Endometrial microvascular endothelial cells (primary cell): ENCODE results near the gene PTPRK. TPM values are rescaled to one million over a fixed set of nuclear protein-coding genes. Genes with fewer than 3 reads are reported as not detected.

Source experiments
- in situ Hi-C: cut with HindIII; loops from 2 replicates; pipeline ENCODE4 v1.10.0; 2017; ENCODE audit warnings: low sequenced_read_pairs, low pct_unique_long_range_greater_than_20kb; ENCODE audit errors: inconsistent ontology term
- total RNA-seq: library from RNA; depleted of rRNA; stranded (reverse); fragments of >200 nt; gene quantifications from one replicate; pipeline ENCODE4 v1.2.3, GENCODE V29; 2015; ENCODE audit errors: inconsistent ontology term

The PTPRK gene
- total RNA-seq, 1 donor from 2014 or later = 60.4 TPM

DNA sequence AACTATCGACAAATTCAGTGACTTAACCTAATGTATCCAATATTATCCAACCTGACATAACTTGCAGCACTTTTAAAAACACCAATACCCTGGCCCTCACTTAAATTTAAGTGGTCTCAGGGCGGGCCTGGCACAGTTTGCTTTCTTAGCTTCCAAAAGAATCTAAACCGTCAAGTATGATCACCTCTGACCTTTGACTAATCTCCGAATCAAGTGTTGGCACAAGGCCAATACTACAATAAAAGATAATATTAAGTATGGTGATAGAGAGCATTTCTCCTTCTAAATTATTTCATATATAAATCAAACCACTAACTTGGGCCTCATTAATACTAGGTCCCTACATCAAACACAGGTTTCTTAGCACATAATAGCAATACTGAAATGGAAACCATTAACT lies 153.0 kb downstream of the PTPRK start:
- in situ Hi-C loops = no loop called here

DNA sequence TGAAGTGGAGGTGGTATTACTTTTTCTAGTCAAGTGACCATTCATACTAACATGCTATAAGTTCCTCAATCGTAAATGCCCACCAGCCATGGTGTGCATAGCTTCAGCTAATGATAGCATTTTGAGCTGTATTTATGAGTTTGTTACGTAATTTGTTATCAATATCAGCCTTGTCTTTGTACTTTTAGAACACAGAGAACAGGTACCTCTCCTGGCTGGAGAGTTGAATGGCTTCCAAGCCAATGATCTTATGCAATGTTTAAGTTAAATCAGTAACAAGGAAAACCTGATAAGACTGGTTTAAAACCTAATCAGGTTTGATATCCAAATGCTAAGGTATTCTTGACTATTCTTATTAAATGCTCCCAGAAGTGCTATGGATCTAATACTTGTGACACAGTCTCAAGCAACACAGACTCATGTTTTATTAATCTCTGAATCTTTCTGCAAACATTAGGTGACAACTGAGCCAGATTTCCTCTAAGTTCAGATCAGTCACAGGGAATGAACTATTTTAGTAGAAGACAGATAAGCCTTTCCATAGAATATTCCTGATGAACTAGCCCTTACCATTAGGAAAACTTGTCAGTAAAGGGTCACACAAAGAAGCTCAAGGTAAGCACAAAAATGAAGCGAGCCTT lies 154.8 kb downstream of the PTPRK start:
- in situ Hi-C loops = no loop called here

DNA sequence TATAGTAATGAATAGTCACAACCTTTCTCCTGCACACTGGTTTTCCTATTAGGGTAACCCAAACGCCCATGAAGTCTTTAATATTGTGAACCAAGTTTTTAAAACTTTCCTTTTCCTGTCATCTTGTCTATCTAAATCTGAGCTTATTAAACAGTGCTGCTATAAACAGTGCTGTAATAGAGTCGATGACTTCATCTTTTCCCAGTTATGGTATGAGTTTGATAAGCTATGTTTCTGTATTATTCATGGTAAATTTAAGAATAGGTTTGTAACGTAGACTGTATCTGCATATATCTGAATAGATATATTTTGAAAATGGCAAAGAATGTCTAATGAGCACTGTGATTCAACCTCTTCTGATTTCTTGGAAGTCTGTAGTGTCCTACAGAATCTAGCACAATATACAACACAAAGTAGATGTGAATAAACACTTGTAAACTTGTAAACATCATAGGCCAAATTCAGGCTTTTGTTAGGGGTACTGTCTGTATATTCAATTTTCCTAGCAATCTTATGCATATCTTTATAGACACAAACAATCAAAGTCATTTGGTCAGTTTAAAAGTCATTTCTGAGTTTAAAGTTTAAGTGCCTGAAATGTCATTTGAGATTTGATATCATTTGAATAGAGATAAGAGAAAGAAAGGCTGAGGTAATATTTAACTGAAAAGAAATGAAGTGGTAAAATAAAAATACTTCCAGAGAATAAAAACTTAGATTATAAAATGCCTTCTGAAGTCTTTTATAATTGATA lies 155.5 kb downstream of the PTPRK start:
- in situ Hi-C loops = no loop called here

DNA sequence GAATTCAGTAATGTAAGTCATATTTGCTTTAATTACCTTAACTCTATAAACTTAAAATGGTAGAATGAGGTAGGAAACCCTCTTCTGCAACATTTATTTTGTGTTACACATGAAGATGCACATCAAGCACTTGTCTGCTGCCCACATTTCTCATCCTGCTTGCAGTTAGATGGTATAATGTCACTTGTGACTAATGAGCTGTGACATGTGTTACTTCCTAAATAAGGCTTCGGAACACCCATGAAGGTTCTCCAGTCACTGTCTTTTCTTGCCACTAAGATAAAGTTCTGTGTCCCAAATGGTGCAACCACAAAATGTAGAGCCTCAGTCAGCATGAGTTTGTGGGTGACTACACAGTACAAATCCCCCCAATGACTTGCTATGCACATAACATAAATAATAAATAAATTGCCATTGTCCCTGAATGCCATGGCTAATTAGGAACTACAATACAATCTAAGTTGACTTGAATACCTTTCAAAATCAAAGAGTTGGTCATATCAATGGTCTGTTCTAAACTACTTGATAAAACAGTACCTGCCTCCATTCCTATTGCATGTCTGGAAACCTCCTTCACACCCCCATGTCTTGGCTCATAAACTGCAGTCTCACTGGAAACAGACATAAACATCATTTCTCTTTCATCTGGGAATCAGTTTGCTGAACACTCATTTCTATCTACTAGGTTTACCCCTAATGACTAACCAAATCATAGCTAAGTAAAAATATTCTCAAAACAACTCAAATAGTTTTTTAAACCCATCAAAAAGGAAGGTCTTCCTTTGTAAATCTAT lies 157.2 kb downstream of the PTPRK start:
- in situ Hi-C loops = no loop called here

DNA sequence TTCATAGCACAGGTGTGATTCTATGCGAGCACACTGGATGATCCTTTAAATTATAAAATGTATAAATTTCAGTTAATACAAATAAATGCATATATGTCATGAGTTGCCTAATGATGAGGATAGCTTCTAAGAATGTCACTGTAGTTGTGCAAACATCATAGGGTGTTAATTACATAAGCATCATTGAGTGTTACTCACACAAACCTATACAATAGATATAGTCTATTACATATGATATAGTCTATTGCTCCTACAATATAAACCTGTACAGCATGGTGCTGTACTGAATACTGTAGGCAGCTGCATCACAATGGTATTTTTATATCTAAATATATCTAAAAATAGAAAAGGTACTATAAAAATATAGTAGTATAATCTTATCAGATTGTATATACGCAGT lies 159.0 kb downstream of the PTPRK start:
- in situ Hi-C loops = no loop called here

DNA sequence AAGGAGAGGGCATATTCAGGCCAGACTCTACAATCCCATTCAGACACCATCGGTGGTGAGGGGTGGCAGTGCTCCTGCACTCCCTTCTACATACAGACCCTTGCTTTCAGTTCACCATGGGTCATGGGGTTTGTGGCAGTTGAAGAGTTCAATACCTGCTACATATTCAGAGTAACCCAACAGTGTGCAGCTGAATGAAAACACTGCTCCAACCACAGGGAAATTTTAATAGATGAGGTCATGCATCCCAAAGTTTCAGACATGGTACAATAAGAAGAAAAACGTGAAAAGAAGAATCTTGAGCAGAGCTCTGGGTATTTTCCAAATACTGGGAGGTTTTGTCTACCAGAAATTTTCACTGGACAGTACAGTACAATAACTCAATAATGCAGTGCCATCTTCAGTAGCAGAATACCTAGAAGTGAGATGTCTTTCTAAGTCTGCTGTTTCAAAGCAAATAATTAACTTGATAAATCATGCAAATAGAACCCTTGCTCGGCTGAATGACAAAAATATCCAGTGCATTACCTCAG lies 162.1 kb downstream of the PTPRK start:
- in situ Hi-C loops = no loop called here

DNA sequence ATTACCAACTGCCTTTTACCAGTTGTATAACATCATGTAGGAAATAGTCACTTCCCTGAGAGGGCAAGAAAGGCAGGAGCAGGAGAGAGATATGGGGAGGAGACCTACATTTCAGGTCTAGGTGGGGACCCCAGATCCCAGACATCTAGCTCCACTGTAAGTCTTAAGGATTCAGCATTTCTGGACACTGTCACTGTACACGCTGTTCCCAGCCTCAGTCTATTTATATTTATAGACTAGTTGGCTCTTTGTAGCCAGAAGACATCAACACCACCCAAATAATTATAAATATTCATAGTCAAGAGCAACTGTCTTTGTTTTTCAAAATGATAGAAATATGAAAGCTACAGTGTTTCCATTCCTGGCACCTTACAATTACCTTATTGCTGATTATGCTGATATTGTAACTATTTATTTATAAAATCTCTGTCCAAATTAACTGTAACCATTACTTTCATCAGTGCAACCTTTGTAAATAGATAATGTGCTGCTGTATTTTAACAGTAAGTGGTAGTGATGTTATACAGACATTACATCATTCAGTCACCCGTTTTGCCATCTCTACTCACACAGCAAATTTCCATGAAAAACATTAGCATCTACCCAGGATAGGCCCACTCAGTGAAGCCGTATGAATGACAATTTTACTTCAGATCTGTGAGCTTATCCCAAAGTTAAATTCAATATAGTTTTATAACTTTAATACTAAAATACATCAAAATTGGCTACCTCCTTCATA lies 162.8 kb downstream of the PTPRK start:
- in situ Hi-C loops = no loop called here

DNA sequence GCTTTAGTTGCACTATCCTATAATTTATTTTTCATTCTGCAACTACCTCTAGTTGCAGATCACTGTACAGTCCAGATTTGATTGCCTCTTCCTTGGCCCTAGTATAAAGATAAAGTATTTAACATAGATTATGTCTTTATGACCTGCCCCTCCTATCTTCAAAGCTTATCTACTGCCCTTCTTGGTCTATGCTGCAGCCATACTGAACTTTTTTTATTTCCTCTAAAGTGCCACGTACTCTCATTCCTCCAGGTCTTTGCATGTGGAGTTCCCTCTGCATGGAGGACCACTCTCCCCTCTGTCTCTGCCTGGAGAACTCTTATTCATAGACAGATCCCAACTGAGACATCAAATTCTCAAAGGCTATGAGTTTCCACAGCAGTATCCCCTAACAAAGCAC lies 168.0 kb downstream of the PTPRK start:
- in situ Hi-C loops = no loop called here

DNA sequence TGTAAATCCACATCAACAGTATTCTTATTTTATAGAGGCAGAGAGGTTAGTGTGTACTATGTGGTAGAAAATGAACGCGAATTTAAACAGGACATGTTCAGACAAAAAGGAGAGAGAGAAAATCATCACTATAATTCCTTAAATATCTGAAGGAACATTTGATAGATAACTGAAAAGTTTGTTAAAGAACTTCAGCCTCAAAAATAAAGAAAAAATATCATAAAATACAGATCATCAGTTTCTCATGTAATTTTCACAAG lies 169.2 kb downstream of the PTPRK start:
- in situ Hi-C loops = no loop called here

DNA sequence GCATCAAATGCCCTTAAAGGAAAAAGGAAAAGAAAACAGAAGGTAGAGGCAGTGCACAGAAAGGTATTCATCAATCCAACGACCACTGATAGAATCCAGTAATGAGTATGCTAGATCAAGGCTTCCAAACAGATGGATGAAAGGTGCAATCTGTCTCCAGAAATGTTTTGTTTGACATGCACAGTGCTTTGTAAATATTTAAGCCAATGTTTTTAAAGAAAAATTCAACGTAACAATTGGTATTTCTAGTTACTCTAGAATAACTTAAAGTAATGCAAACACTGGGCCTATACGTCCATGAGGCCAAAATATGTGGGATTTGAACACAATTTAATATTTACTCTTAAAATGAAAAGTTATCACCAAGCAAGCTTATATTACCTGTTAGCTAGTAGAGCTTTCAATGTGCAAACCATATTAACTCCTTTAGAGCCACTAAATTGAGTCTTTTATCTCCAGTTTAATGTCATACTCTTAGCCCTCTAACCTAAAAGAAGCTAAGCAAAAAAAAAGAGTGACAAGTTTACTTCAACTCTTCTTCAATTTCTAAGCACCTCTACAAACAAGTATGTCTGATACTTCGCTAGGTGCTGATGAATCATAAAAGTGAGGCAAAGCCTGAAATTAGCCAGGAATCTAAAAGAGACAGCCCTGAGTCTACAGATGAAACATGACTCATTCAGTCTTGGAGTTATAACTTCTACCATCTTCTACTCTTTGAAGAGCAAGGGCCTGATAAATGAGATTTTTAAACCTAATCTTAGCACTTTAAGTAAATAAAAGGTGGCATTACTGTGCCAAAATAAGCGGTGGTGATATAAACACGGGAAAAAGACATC lies 169.8 kb downstream of the PTPRK start:
- in situ Hi-C loops = no loop called here

DNA sequence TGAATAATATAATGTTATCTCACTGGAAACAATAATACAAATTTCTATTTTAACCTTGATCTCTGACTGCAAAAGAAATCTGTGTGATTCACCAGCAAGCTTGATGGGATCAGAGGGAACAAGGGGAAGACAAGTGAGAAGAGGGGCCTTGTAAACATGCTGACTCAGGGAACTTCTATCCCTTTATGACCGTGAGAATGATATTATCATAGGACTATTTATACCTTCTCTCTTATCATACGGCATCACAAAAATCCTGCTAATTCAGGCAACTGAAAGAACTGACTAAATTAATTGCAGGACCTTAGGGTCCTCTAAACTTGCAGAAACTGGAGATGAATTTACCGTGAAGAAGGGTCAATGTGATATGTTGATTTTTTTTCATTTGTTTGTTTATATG lies 173.3 kb downstream of the PTPRK start:
- in situ Hi-C loops = no loop called here

DNA sequence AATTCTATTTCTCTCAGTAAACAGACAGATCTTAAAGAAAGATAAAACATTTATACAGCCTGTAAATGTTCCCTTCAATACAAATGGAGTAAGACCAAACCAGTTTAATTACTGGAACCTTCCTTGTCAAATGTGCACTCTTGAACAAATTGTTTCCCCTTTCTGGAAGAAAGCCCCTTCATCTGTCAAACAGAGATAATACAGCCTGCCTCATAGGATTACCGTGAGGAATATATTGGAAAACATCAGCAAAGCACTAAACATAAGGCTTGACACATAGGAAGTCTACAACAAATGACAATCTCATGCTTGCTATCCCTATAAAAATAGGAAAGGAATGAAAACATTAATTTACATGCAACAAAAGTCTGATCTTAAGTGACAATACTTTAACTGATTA lies 173.8 kb downstream of the PTPRK start:
- in situ Hi-C loops = no loop called here

DNA sequence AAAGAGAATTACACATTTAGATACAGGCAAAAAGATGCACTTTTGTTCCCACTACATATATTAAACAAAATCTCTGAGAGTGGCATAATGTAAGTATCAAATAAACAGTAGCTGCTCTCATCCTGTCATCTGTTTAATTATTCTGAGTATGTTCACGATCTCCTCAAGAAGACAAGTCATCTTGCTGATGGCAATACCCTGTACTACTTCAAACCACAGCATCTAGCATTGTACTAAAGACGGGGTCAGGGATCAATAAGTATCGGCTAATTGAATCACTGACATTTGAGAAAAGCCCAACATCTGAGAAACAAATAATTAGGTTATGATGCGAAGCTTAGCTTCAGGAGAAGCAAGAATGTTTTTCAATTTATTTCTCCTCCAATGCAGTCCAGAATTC lies 175.1 kb downstream of the PTPRK start:
- in situ Hi-C loops = no loop called here

DNA sequence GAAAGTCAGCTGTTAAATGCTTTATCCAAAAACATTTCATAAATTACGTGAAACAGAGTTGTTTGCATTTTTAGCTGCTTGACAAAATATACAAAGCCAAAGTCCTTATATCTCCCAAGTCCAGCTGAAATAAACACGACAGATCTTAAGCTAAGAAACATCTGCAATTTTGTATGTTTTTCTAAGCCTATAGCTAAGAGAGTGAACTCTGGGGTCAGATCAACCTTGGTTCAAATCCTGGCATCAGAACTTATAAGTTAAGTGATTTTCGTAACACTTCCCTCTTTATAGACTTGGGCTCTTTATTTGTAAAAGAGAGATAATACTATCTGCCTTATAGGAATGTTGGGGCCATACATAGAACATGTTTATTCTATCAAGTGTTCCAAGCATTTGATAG lies 176.7 kb downstream of the PTPRK start:
- in situ Hi-C loops = no loop called here

DNA sequence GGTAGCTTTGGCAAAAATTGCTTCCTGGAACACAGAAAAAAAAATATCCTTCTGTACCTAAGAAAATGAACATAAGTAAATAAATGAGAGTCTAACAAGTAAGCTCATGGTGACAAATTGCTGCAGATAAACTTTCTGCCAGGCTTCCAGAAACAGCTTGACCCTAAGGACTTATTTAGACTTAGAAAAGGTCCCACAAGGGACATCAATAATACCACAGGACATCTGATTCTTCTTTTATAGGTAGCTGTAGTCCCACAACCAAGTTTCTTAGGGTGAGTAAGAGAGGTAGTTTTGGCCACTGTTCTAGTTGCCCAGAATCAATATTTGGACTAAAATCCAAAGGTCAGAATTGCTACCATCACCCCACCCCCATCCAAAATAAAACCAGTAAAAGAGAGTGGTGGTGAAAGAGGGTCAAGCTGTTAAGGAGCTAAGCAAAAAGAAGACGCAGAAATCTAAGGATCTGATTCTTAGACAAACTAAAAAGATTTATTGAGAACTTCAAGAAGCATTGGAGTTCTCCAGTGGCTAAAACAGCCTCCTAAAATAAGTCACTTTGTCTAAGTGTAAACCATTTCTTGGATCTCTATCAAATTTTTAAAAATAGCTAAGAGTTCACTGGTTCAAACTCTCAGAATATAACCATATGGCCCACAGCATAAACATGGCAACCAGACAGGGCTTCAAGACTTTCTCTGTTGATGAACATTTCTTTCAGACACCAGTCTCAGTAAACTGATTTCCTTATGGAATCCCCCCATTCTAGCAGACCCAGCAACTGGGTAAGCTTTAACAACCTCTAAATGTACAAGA lies 180.6 kb downstream of the PTPRK start:
- in situ Hi-C loops = no loop called here

DNA sequence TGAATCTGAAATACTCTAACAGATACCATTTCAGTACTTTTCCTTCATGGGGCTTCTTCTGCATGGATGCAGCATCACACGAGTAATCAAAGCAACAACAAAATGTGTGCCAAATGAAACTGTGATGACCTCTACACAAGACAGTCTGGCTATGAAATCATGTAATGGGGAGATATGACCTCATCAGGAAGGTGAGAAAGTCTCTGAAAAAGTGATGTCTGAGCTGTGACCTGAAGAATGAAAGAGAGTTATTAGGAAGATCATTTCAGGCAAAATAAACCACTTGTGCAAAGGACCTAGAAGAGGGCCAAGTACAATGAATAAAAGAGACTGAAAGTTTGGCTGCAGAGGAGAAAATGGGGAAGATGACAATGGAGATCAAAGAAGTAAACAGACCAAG lies 182.8 kb downstream of the PTPRK start:
- in situ Hi-C loops = no loop called here

DNA sequence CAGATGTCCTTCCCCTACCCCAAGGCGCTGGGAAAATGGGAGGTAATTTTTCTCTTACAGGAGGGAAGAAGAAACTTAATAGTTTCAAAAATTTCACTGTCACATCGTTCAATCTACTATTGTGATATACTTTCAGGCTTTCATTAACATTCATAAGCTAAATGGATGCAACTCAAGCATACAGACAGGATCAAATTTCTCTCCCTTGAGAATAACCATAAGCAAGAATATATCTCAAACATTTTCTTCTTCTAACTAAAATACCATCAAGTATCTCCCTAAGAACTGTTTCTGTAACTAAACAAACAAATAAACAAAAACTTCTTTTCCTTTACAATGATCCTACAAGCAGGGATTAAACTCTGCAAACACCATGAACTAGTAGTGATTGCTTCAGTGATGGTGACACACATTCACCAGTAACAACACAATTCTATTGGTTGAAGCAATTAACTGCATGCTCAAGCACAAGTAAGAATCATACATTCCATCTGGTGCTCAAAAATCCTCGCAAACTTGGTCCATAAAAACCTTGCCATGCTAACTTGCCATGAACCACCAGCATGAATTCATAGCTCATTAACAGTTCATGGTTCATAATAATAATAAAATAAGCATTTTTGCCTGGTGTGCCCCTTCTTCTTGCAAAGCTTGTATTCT lies 183.8 kb downstream of the PTPRK start:
- in situ Hi-C loops = no loop called here
